Left ventricle myocardium inferior (tissue), 1 donor: ENCODE data around the gene SOS2. TPM values are rescaled to one million over a fixed set of nuclear protein-coding genes. Genes with fewer than 3 reads are reported as not detected.

ENCODE experiments used
- DNase-seq: peaks from one replicate; pipeline ENCODE4 v3.0.0-alpha.2; 2020
- H3K27ac ChIP-seq: fragments of 200-600 bp; replicated peaks from 2 replicates; pipeline ENCODE4 v1.8.0; 2021
- H3K27me3 ChIP-seq: fragments of 200-600 bp; 2 replicates; pipeline ENCODE4 v1.8.0; 2021; ENCODE audit warnings: low read depth
- H3K36me3 ChIP-seq: fragments of 200-600 bp; 2 replicates; pipeline ENCODE4 v1.8.0; 2021
- H3K4me1 ChIP-seq: fragments of 200-600 bp; 2 replicates; pipeline ENCODE4 v1.8.0; 2021
- H3K4me3 ChIP-seq: fragments of 200-600 bp; 2 replicates; pipeline ENCODE4 v1.8.0; 2021; ENCODE audit warnings: mild to moderate bottlenecking, moderate library complexity
- H3K9me3 ChIP-seq: fragments of 200-600 bp; replicated peaks from 2 replicates; pipeline ENCODE4 v1.8.0; 2021
- CTCF ChIP-seq: fragments of 200-600 bp; IDR thresholded peaks from 2 replicates; pipeline ENCODE4 v1.8.0; 2021; ENCODE audit warnings: antibody characterized with exemption, mild to moderate bottlenecking, borderline replicate concordance
- intact Hi-C: fragments of 100-400 bp; cut with micrococcal nuclease; formaldehyde crosslinking; loops from one replicate; pipeline ENCODE4 v1.11.0; 2022
- total RNA-seq: library from RNA; stranded (reverse); fragmentation: NEBNext Ultra II Directional; extraction: Animal tissue kit (Norgen Biotek cat#: 25700); gene quantifications from one replicate; pipeline ENCODE4 v1.2.1, GENCODE V29; 2021
- donor health status: DM: no; HTN: yes; CAD: no; lungs with severe emphysema.

The SOS2 gene
- total RNA-seq, 1 donor from 2014 or later, result 33.0 TPM

DNA sequence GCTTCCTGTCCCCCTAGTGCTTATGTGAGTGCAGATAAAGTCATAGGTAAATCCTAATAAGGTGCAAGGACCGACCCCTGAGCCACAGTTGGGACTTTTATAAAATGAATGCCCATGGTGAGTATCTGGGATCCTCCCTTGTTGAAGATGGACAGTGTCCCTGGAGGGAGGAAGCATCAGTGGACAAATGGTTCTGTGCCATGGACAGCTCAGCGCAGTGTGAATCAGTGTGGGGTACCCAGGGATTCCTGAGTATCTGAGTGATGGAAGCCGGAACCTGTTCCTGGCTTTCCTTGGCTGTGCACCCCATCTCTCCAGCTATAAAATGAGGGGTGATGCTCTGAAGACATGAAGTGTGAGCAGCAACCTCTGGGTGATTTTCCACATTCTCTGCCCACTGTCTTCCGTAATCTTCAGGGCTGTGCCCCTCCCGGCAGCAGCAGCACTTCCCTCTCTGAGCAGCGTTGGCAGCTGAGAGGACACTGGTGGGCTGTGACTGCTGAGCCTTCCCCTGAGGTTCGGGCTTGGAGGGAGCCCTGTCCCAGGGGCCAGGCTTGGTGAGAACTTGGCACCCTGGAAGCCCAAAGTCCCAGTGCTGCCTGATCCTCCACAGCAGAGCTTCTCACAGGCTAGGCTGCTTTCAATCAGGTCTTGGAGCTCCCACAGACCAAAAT, 140.0 kb downstream of the SOS2 start:
- no peak overlapping the region for H3K27ac ChIP-seq
- no peaks in the 10 kb centered on the region for H3K27me3 ChIP-seq
- DNase-seq, result no peak
- no peaks in the 10 kb centered on the region for H3K36me3 ChIP-seq
- no peak for TF ChIP-seq CTCF
- no peak overlapping the region for H3K4me3 ChIP-seq
- no peaks in the 10 kb centered on the region for H3K4me1 ChIP-seq
- intact Hi-C loops, result no loop called here
- no peaks in the 10 kb centered on the region for H3K9me3 ChIP-seq

- H3K27me3 ChIP-seq, result no peaks in the 10 kb centered on the region
- intact Hi-C loops, result no loop called here
- H3K9me3 ChIP-seq, result no peaks in the 10 kb centered on the region
- H3K36me3 ChIP-seq, result no peaks in the 10 kb centered on the region
- TF ChIP-seq CTCF, result no peak
- no peak overlapping the region for H3K4me3 ChIP-seq
- DNase-seq, result no peak
- H3K4me1 ChIP-seq, result no peaks in the 10 kb centered on the region
- no peak overlapping the region for H3K27ac ChIP-seq
These were observed 142.2 kb downstream of the SOS2 start for GRCh38 chr14:50089208-50089607.

DNA sequence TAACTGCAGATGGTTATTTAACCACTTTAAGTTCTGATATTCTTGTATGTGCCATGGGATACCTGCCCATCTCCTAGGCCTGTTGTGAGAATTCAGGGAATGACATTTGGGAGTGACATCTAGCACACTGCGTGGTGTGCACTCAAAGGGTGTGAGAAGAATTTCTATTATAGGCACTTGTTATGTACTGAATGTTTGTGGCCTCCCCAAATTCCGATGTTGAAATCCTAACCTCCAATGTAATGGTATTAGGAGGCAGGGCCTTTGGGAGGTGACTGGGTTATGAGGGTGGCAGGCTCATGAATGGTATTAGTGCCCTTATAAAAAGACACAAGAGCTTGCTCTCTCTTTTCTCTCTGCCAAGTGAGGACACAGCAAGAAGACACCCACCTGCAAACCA, 142.6 kb downstream of the SOS2 start:
- intact Hi-C loops, result no loop called here
- no peak for DNase-seq
- Histone ChIP-seq H3K4me1 (no peaks in the 10 kb centered on the region), H3K27me3 (no peaks in the 10 kb centered on the region), H3K27ac (no peak overlapping the region), H3K4me3 (no peak overlapping the region), H3K9me3 (no peaks in the 10 kb centered on the region), H3K36me3 (no peaks in the 10 kb centered on the region)
- TF ChIP-seq CTCF, result no peak

GRCh38 chr14:50088117-50088515, 143.3 kb downstream of the SOS2 start:
- Histone ChIP-seq H3K4me3 (no peak overlapping the region), H3K27me3 (no peaks in the 10 kb centered on the region), H3K27ac (no peak overlapping the region), H3K4me1 (no peaks in the 10 kb centered on the region), H3K36me3 (no peaks in the 10 kb centered on the region), H3K9me3 (no peaks in the 10 kb centered on the region)
- DNase-seq, result no peak
- TF ChIP-seq CTCF, result no peak
- intact Hi-C loops, result no loop called here

- DNase-seq, result no peak
- Histone ChIP-seq H3K27me3 (no peaks in the 10 kb centered on the region), H3K9me3 (no peaks in the 10 kb centered on the region), H3K27ac (no peak overlapping the region), H3K4me1 (no peaks in the 10 kb centered on the region), H3K36me3 (no peaks in the 10 kb centered on the region), H3K4me3 (no peak overlapping the region)
- TF ChIP-seq CTCF, result no peak
- intact Hi-C loops, result no loop called here
These were observed 143.8 kb downstream of the SOS2 start for GRCh38 chr14:50087341-50088116.
